ENCODE measurements around the gene PRR14. TPM values are rescaled to one million over a fixed set of nuclear protein-coding genes. Genes with fewer than 3 reads are reported as not detected.

PRR14 gene
- total RNA-seq, 3 donors from 2014 or later (not counting 1 experiment from before 2014, with no cell fraction given) = 81.0 to 110 (median 101) TPM

DNA sequence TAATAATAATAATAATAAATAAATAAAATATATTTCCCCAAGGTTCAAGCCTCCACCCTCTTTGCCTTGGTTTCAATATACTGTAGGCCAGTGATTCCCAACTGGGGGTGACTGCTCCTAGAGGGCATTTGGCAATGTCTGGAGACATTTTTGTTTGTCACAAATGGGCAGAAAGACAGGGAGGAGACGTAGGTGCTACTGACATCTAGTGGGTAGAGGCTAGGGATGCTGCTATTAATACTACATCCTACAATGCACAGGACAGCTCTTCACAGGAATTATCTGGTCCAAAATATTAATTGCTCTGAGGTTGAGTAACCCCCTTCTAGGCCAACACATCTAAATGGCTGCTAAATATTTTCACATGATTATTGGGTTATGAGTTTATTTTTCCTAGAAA is 12.8 kb upstream of the PRR14 start:
- Mint-ChIP-seq H3K27ac (no peak overlapping the region), H3K4me1 (peaks cover 0 to 17% of the 10 kb centered on the region in 2 donors), H3K36me3 (no peaks in the 10 kb centered on the region), H3K4me3 (no peak overlapping the region), H3K27me3 (ENCODE audit: low read depth in 2 of 2) (no peaks in the 10 kb centered on the region), H3K9me3 (no peaks in the 10 kb centered on the region)
- no peaks in the 10 kb centered on the region for H3K27me3 ChIP-seq (ENCODE audit: control insufficient read depth, insufficient read depth, low read length)
- H3K27ac ChIP-seq (ENCODE audit: low read length) = no peak overlapping the region
- WGBS (ENCODE audit: insufficient coverage) = no CpG with 5 or more reads among the region's 1 CpG
- TF ChIP-seq CTCF (IDR thresholded peaks at IDR 0.05) = no peak
- no peaks in the 10 kb centered on the region for H3K36me3 ChIP-seq (ENCODE audit: control insufficient read depth, insufficient read depth, low read length)
- no peaks in the 10 kb centered on the region for H3K9me3 ChIP-seq (ENCODE audit: control insufficient read depth, insufficient read depth, low read length)
- H3K4me3 ChIP-seq (ENCODE audit: low read length) = no peak overlapping the region
- intact Hi-C loops (cut with micrococcal nuclease) = loop anchor here (10.0 kb wide), 1 partner anchor 57 kb away; the partner anchor contains the start of gene SRCAP
- peak in 1 of 2 donors; percentile 70 for DNase-seq
- no peak for ATAC-seq
- peaks cover 17% of the 10 kb centered on the region for H3K4me1 ChIP-seq (ENCODE audit: control insufficient read depth, insufficient read depth, low read length)

GRCh38 chr16:30641378-30641982 is 9.3 kb upstream of the PRR14 start:
- ATAC-seq = no peak
- Mint-ChIP-seq H3K4me3 (no peak overlapping the region), H3K27ac (no peak overlapping the region), H3K36me3 (no peaks in the 10 kb centered on the region), H3K9me3 (no peaks in the 10 kb centered on the region), H3K4me1 (peaks cover 0 to 4% of the 10 kb centered on the region in 2 donors), H3K27me3 (ENCODE audit: low read depth in 2 of 2) (no peaks in the 10 kb centered on the region)
- WGBS (ENCODE audit: insufficient coverage) = 82% methylated on average over 2 of the region's 3 CpGs
- no peak for TF ChIP-seq CTCF (IDR thresholded peaks at IDR 0.05)
- intact Hi-C loops (cut with micrococcal nuclease) = no loop called here
- Histone ChIP-seq H3K4me3 (ENCODE audit: low read length) (no peak overlapping the region), H3K36me3 (ENCODE audit: control insufficient read depth, insufficient read depth, low read length) (no peaks in the 10 kb centered on the region), H3K4me1 (ENCODE audit: control insufficient read depth, insufficient read depth, low read length) (no peaks in the 10 kb centered on the region), H3K9me3 (ENCODE audit: control insufficient read depth, insufficient read depth, low read length) (no peaks in the 10 kb centered on the region), H3K27me3 (ENCODE audit: control insufficient read depth, insufficient read depth, low read length) (no peaks in the 10 kb centered on the region), H3K27ac (ENCODE audit: low read length) (no peak overlapping the region)
- no peak for DNase-seq

DNA sequence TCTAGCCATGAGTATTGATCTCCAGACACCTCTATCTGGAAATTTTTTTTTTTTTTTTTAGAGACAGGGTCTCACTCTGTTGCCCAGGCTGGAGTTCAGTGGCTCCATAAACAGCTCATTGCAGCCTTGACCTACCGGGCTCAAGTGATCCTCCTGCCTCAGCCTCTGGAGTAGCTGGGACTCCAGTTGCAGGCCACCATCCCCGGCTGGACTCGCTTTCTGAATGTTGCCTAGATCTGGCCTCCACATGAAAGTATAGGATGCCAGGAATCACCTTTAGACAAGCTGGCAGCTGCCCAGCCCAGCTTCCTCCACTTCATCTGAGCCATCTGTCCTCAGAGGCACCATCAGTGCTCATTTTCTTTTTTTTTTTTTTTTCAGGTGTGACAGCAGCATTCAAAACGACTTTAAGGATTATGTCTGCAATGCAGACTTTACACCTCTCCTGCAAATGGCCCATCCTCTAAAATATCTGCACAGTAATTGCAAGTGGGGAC is 6.4 kb upstream of the PRR14 start:
- no peaks in the 10 kb centered on the region for H3K27me3 Mint-ChIP-seq (ENCODE audit: low read depth in 2 of 2)
- 74% methylated on average over 4 of the region's 4 CpGs for WGBS (ENCODE audit: insufficient coverage)
- TF ChIP-seq CTCF (IDR thresholded peaks at IDR 0.05) = no peak

GRCh38 chr16:30645727-30646126 is 5.0 kb upstream of the PRR14 start:
- intact Hi-C loops (cut with micrococcal nuclease) = no loop called here
- H3K4me1 ChIP-seq (ENCODE audit: control insufficient read depth, insufficient read depth, low read length) = peaks cover 18% of the 10 kb centered on the region
- 80% methylated on average over 6 of the region's 6 CpGs for WGBS (ENCODE audit: insufficient coverage)
- DNase-seq = no peak
- H3K36me3 Mint-ChIP-seq = no peaks in the 10 kb centered on the region
- no peak overlapping the region for H3K4me3 ChIP-seq (ENCODE audit: low read length)
- no peak overlapping the region for H3K27ac ChIP-seq (ENCODE audit: low read length)
- H3K36me3 ChIP-seq (ENCODE audit: control insufficient read depth, insufficient read depth, low read length) = no peaks in the 10 kb centered on the region
- no peaks in the 10 kb centered on the region for H3K9me3 Mint-ChIP-seq
- TF ChIP-seq CTCF (IDR thresholded peaks at IDR 0.05) = no peak
- ATAC-seq = no peak
- H3K4me1 Mint-ChIP-seq = peaks cover 12 to 16% of the 10 kb centered on the region in 2 donors
- no peak overlapping the region for H3K27ac Mint-ChIP-seq
- H3K9me3 ChIP-seq (ENCODE audit: control insufficient read depth, insufficient read depth, low read length) = no peaks in the 10 kb centered on the region
- H3K27me3 ChIP-seq (ENCODE audit: control insufficient read depth, insufficient read depth, low read length) = no peaks in the 10 kb centered on the region
- H3K4me3 Mint-ChIP-seq = no peak overlapping the region
- no peaks in the 10 kb centered on the region for H3K27me3 Mint-ChIP-seq (ENCODE audit: low read depth in 2 of 2)

More for the DNA sequence above, 6.4 kb upstream of the PRR14 start:
- Histone ChIP-seq H3K4me1 (ENCODE audit: control insufficient read depth, insufficient read depth, low read length) (peaks cover 8% of the 10 kb centered on the region), H3K9me3 (ENCODE audit: control insufficient read depth, insufficient read depth, low read length) (no peaks in the 10 kb centered on the region), H3K27me3 (ENCODE audit: control insufficient read depth, insufficient read depth, low read length) (no peaks in the 10 kb centered on the region), H3K27ac (ENCODE audit: low read length) (no peak overlapping the region), H3K4me3 (ENCODE audit: low read length) (no peak overlapping the region), H3K36me3 (ENCODE audit: control insufficient read depth, insufficient read depth, low read length) (no peaks in the 10 kb centered on the region)
- DNase-seq (no peak), ATAC-seq (no peak)
- no peaks in the 10 kb centered on the region for H3K9me3 Mint-ChIP-seq
- H3K4me1 Mint-ChIP-seq = peaks cover 0 to 4% of the 10 kb centered on the region in 2 donors
- intact Hi-C loops (cut with micrococcal nuclease) = no loop called here
- no peak overlapping the region for H3K27ac Mint-ChIP-seq
- H3K36me3 Mint-ChIP-seq = no peaks in the 10 kb centered on the region
- H3K4me3 Mint-ChIP-seq = no peak overlapping the region
